Activated CD8-positive, alpha-beta T cell treated with anti-CD3 and anti-CD28 coated beads, Interleukin-2, amount 10 ng/mL, durations not matched to agents 7 days and 5 days (primary cell): ENCODE results near the gene NALCN. TPM values are rescaled to one million over a fixed set of nuclear protein-coding genes. Genes with fewer than 3 reads are reported as not detected.

Source experiments
- ATAC-seq: fragments of 150-1000 bp; cut with Tn5 transposase; one replicate; pipeline ENCODE4 v1.10.0; 2021; ENCODE audit warnings: moderate library complexity
- CTCF ChIA-PET: fragments of 350-600 bp; sonication (Branson Sonifier 250); formaldehyde crosslinking; loops from one replicate; lab custom pipeline; 2021; ENCODE audit warnings: antibody characterized with exemption; lab: Charles Lee
- POLR2A ChIA-PET: fragments of 350-600 bp; sonication (Branson Sonifier 250); formaldehyde crosslinking; loops from one replicate; lab custom pipeline; 2021; ENCODE audit warnings: antibody characterized with exemption; lab: Charles Lee
- DNase-seq: peaks from one replicate; pipeline ENCODE4 v3.0.0-alpha.2; 2020
- H3K27ac Mint-ChIP-seq: one replicate; pipeline ENCODE4 v1.8.0; 2021; ENCODE audit warnings: mild to moderate bottlenecking, mixed read lengths
- H3K27me3 Mint-ChIP-seq: one replicate; pipeline ENCODE4 v1.8.0; 2021; ENCODE audit warnings: low read depth, mixed read lengths
- H3K36me3 Mint-ChIP-seq: one replicate; pipeline ENCODE4 v1.8.0; 2021; ENCODE audit warnings: low read depth, mixed read lengths
- H3K4me1 Mint-ChIP-seq: one replicate; pipeline ENCODE4 v1.8.0; 2021; ENCODE audit warnings: low read depth, mixed read lengths
- H3K4me3 Mint-ChIP-seq: one replicate; pipeline ENCODE4 v1.8.0; 2021; ENCODE audit warnings: mild to moderate bottlenecking, mixed read lengths
- H3K9me3 Mint-ChIP-seq: one replicate; pipeline ENCODE4 v1.8.0; 2022; ENCODE audit warnings: mixed read lengths; ENCODE audit not compliant: insufficient read depth
- total RNA-seq, 2 experiments: library from RNA; stranded (reverse); gene quantifications; one replicate each; pipeline ENCODE4 v1.2.3, GENCODE V29; 2021

The NALCN gene
- total RNA-seq, 2 experiments from 2014 or later = not detected

- ATAC-seq (no peak), DNase-seq (no peak)
- POLR2A ChIA-PET = no interaction called here
- Mint-ChIP-seq H3K27me3 (peaks cover 2% of the 10 kb centered on the region), H3K36me3 (no peaks in the 10 kb centered on the region), H3K27ac (no peak overlapping the region), H3K4me1 (no peaks in the 10 kb centered on the region), H3K4me3 (no peak overlapping the region), H3K9me3 (no peaks in the 10 kb centered on the region)
- CTCF ChIA-PET = interaction anchor here (2.1 kb wide), 1 partner anchor 12 kb away, joined by 7 read pairs; no protein-coding TSS in a partner anchor
Measured at GRCh38 chr13:101157261-101157660, 259.0 kb downstream of the NALCN start.

GRCh38 chr13:101155920-101156319, 260.4 kb downstream of the NALCN start:
- H3K36me3 Mint-ChIP-seq = no peaks in the 10 kb centered on the region
- ChIA-PET POLR2A (no interaction called here), CTCF (interaction anchor here (1.3 to 3.0 kb wide), 2 partner anchors 11 to 14 kb away, joined by 3 to 22 read pairs; no protein-coding TSS in a partner anchor)
- ATAC-seq (no peak), DNase-seq (no peak)
- H3K27ac Mint-ChIP-seq = no peak overlapping the region
- H3K4me3 Mint-ChIP-seq = no peak overlapping the region
- no peaks in the 10 kb centered on the region for H3K9me3 Mint-ChIP-seq
- H3K4me1 Mint-ChIP-seq = no peaks in the 10 kb centered on the region
- H3K27me3 Mint-ChIP-seq = peaks cover 2% of the 10 kb centered on the region

GRCh38 chr13:101152184-101152583, 264.1 kb downstream of the NALCN start:
- no peaks in the 10 kb centered on the region for H3K36me3 Mint-ChIP-seq
- H3K4me1 Mint-ChIP-seq = no peaks in the 10 kb centered on the region
- H3K4me3 Mint-ChIP-seq = no peak overlapping the region
- ATAC-seq (no peak), DNase-seq (no peak)
- ChIA-PET POLR2A (no interaction called here), CTCF (interaction anchor here (1.2 kb wide), 1 partner anchor 24 kb away, joined by 3 read pairs; no protein-coding TSS in a partner anchor)
- H3K27me3 Mint-ChIP-seq = peaks cover 7% of the 10 kb centered on the region
- no peaks in the 10 kb centered on the region for H3K9me3 Mint-ChIP-seq
- H3K27ac Mint-ChIP-seq = no peak overlapping the region

- POLR2A ChIA-PET = no interaction called here
- no peak for DNase-seq
- no peak for ATAC-seq
- H3K4me3 Mint-ChIP-seq = no peak overlapping the region
- H3K36me3 Mint-ChIP-seq = no peaks in the 10 kb centered on the region
- no peaks in the 10 kb centered on the region for H3K9me3 Mint-ChIP-seq
- peaks cover 10% of the 10 kb centered on the region for H3K27me3 Mint-ChIP-seq
- no peaks in the 10 kb centered on the region for H3K4me1 Mint-ChIP-seq
- CTCF ChIA-PET = no interaction called here
- H3K27ac Mint-ChIP-seq = no peak overlapping the region
Measured at GRCh38 chr13:101150998-101151397, 265.3 kb downstream of the NALCN start.

GRCh38 chr13:101149735-101150384, 266.4 kb downstream of the NALCN start:
- Mint-ChIP-seq H3K4me1 (no peaks in the 10 kb centered on the region), H3K27me3 (peaks cover 13% of the 10 kb centered on the region), H3K36me3 (no peaks in the 10 kb centered on the region), H3K9me3 (no peaks in the 10 kb centered on the region), H3K4me3 (no peak overlapping the region), H3K27ac (no peak overlapping the region)
- no peak for ATAC-seq
- no peak for DNase-seq
- ChIA-PET POLR2A (no interaction called here), CTCF (no interaction called here)

- Mint-ChIP-seq H3K27me3 (peaks cover 11% of the 10 kb centered on the region), H3K4me3 (no peak overlapping the region), H3K4me1 (no peaks in the 10 kb centered on the region), H3K36me3 (no peaks in the 10 kb centered on the region), H3K27ac (no peak overlapping the region), H3K9me3 (no peaks in the 10 kb centered on the region)
- ChIA-PET CTCF (interaction anchor here (1.0 to 2.8 kb wide), 2 partner anchors 9 to 581 kb away, joined by 3 to 22 read pairs; no protein-coding TSS in a partner anchor), POLR2A (no interaction called here)
- ATAC-seq (no peak), DNase-seq (no peak)
Measured at GRCh38 chr13:101146101-101146898, 270.0 kb downstream of the NALCN start.

- CTCF ChIA-PET = interaction anchor here (0.6 to 3.4 kb wide), 24 partner anchors 10 to 1413 kb away, joined by 3 to 24 read pairs (median 3); no protein-coding TSS in a partner anchor
- ATAC-seq = peak; percentile 47
- Mint-ChIP-seq H3K27me3 (peaks cover 9% of the 10 kb centered on the region), H3K27ac (no peak overlapping the region), H3K4me3 (no peak overlapping the region), H3K9me3 (no peaks in the 10 kb centered on the region), H3K36me3 (no peaks in the 10 kb centered on the region), H3K4me1 (no peaks in the 10 kb centered on the region)
- POLR2A ChIA-PET = interaction anchor here (0.6 to 0.7 kb wide), 2 partner anchors 539 to 596 kb away, joined by 3 to 4 read pairs; no protein-coding TSS in a partner anchor
- DNase-seq = peak; percentile 48
Measured at GRCh38 chr13:101144808-101145419, 271.4 kb downstream of the NALCN start.

GRCh38 chr13:101140936-101141335, 275.4 kb downstream of the NALCN start:
- Mint-ChIP-seq H3K4me1 (no peaks in the 10 kb centered on the region), H3K27ac (no peak overlapping the region), H3K27me3 (peaks cover 3% of the 10 kb centered on the region), H3K9me3 (no peaks in the 10 kb centered on the region), H3K36me3 (no peaks in the 10 kb centered on the region), H3K4me3 (no peak overlapping the region)
- ChIA-PET CTCF (no interaction called here), POLR2A (no interaction called here)
- DNase-seq (no peak), ATAC-seq (no peak)

- DNase-seq (no peak), ATAC-seq (no peak)
- H3K27me3 Mint-ChIP-seq = no peaks in the 10 kb centered on the region
- H3K4me3 Mint-ChIP-seq = no peak overlapping the region
- POLR2A ChIA-PET = no interaction called here
- no peak overlapping the region for H3K27ac Mint-ChIP-seq
- no peaks in the 10 kb centered on the region for H3K36me3 Mint-ChIP-seq
- H3K9me3 Mint-ChIP-seq = no peaks in the 10 kb centered on the region
- CTCF ChIA-PET = no interaction called here
- H3K4me1 Mint-ChIP-seq = no peaks in the 10 kb centered on the region
Measured at GRCh38 chr13:101140087-101140770, 276.1 kb downstream of the NALCN start.

GRCh38 chr13:101139081-101139480, 277.2 kb downstream of the NALCN start:
- CTCF ChIA-PET = no interaction called here
- ATAC-seq = no peak
- H3K36me3 Mint-ChIP-seq = no peaks in the 10 kb centered on the region

GRCh38 chr13:101127741-101128353, 288.5 kb downstream of the NALCN start:
- ATAC-seq (peak; percentile 64), DNase-seq (peak; percentile 37)
- Mint-ChIP-seq H3K27ac (no peak overlapping the region), H3K36me3 (no peaks in the 10 kb centered on the region), H3K9me3 (no peaks in the 10 kb centered on the region), H3K4me1 (no peaks in the 10 kb centered on the region), H3K4me3 (no peak overlapping the region), H3K27me3 (peaks cover 15% of the 10 kb centered on the region)
- POLR2A ChIA-PET = no interaction called here
- CTCF ChIA-PET = interaction anchor here (0.6 to 2.5 kb wide), 16 partner anchors 17 to 1471 kb away, joined by 3 to 24 read pairs (median 3); no protein-coding TSS in a partner anchor

More at GRCh38 chr13:101139081-101139480, 277.2 kb downstream of the NALCN start:
- POLR2A ChIA-PET = no interaction called here
- no peak overlapping the region for H3K4me3 Mint-ChIP-seq
- H3K27ac Mint-ChIP-seq = no peak overlapping the region
- no peaks in the 10 kb centered on the region for H3K27me3 Mint-ChIP-seq
- H3K9me3 Mint-ChIP-seq = no peaks in the 10 kb centered on the region
- no peaks in the 10 kb centered on the region for H3K4me1 Mint-ChIP-seq
- no peak for DNase-seq
